Choroid plexus epithelial cell (primary cell): Measurements from ENCODE around the gene MVB12B.
A peak's percentile ranks its signal among the peaks of the same experiment; 100 is the strongest.

Experiments used
- DNase-seq: peaks from one replicate; pipeline ENCODE4 v3.0.0-alpha.2; 2010; ENCODE audit warnings: low read depth
- H3K4me3 ChIP-seq: 2 replicates; pipeline ENCODE4 v1.5.1; 2011; ENCODE audit warnings: low read depth, mild to moderate bottlenecking, control low read depth, low read length, moderate library complexity
- CTCF ChIP-seq: conservative IDR thresholded peaks from 2 replicates; pipeline ENCODE4 v1.5.1; 2011; ENCODE audit warnings: low read depth, mild to moderate bottlenecking, control low read depth, inconsistent platforms, low read length, moderate library complexity

The MVB12B gene

GRCh38 chr9:126464694-126465441 is 138.2 kb downstream of the MVB12B start:
- TF ChIP-seq CTCF = no peak
- no peak for DNase-seq
- H3K4me3 ChIP-seq = no peak overlapping the region

GRCh38 chr9:126465977-126466376 is 139.3 kb downstream of the MVB12B start:
- no peak overlapping the region for H3K4me3 ChIP-seq
- no peak for TF ChIP-seq CTCF
- DNase-seq = no peak

- TF ChIP-seq CTCF = no peak
- DNase-seq = no peak
- no peak overlapping the region for H3K4me3 ChIP-seq
Observed at GRCh38 chr9:126468141-126468825, 141.7 kb downstream of the MVB12B start.

- no peak for TF ChIP-seq CTCF
- DNase-seq = no peak
- H3K4me3 ChIP-seq = no peak overlapping the region
Observed at GRCh38 chr9:126470241-126470993, 143.8 kb downstream of the MVB12B start.

- no peak overlapping the region for H3K4me3 ChIP-seq
- DNase-seq = peak; percentile 56
- no peak for TF ChIP-seq CTCF
Observed at GRCh38 chr9:126471084-126471624, 144.5 kb downstream of the MVB12B start.

GRCh38 chr9:126472198-126472947 is 145.7 kb downstream of the MVB12B start:
- TF ChIP-seq CTCF = no peak
- no peak overlapping the region for H3K4me3 ChIP-seq
- no peak for DNase-seq
